ENCODE results near the gene IRAK1.

The IRAK1 gene

GRCh38 chrX:154008521-154008920 lies 11.2 kb downstream of the IRAK1 start:
- ATAC-seq: no peak
- peak; percentile 55 for TF ChIP-seq TCF4 (CRISPR knock-in tag; IDR thresholded peaks at IDR 0.05; ENCODE audit: borderline replicate concordance)
- no peak for TF ChIP-seq POU6F1 (CRISPR knock-in tag; IDR thresholded peaks at IDR 0.05; ENCODE audit: borderline replicate concordance, low read depth)

GRCh38 chrX:154006947-154007346 lies 12.8 kb downstream of the IRAK1 start:
- TF ChIP-seq SNAI2 (CRISPR knock-in tag; IDR thresholded peaks at IDR 0.05) (no peak), ISL1 (CRISPR knock-in tag; IDR thresholded peaks at IDR 0.05) (no peak), CSDC2 (CRISPR knock-in tag; IDR thresholded peaks at IDR 0.05) (no peak), ARNTL (CRISPR knock-in tag; IDR thresholded peaks at IDR 0.05; ENCODE audit: borderline replicate concordance, low read depth) (no peak), GLIS3 (CRISPR knock-in tag; IDR thresholded peaks at IDR 0.05) (no peak)
- ATAC-seq: peak; percentile 5; the same call in 1 of the 3 replicates

- no peak for ATAC-seq
- TF ChIP-seq POU6F1 (CRISPR knock-in tag; IDR thresholded peaks at IDR 0.05; ENCODE audit: borderline replicate concordance, low read depth) (no peak), SNAI2 (CRISPR knock-in tag; IDR thresholded peaks at IDR 0.05) (no peak), ZNF565 (CRISPR knock-in tag; conservative IDR thresholded peaks at IDR 0.05; ENCODE audit: low read depth) (no peak), ZNF70 (CRISPR knock-in tag; IDR thresholded peaks at IDR 0.05) (no peak), RARB (CRISPR knock-in tag; IDR thresholded peaks at IDR 0.05) (no peak), TSHZ2 (CRISPR knock-in tag; IDR thresholded peaks at IDR 0.05) (no peak), OSR1 (CRISPR knock-in tag; IDR thresholded peaks at IDR 0.05) (no peak), PPARA (CRISPR knock-in tag; IDR thresholded peaks at IDR 0.05; ENCODE audit: borderline replicate concordance) (no peak), ZC3H10 (CRISPR knock-in tag; IDR thresholded peaks at IDR 0.05) (no peak), GLIS3 (CRISPR knock-in tag; IDR thresholded peaks at IDR 0.05) (no peak), TCF4 (CRISPR knock-in tag; IDR thresholded peaks at IDR 0.05; ENCODE audit: borderline replicate concordance) (no peak), PATZ1 (CRISPR knock-in tag; IDR thresholded peaks at IDR 0.05; ENCODE audit: borderline replicate concordance) (no peak), TOX (CRISPR knock-in tag; IDR thresholded peaks at IDR 0.05; ENCODE audit: borderline replicate concordance) (no peak), ARNTL (CRISPR knock-in tag; IDR thresholded peaks at IDR 0.05; ENCODE audit: borderline replicate concordance, low read depth) (no peak), ESRRG (CRISPR knock-in tag; IDR thresholded peaks at IDR 0.05) (no peak), CSDC2 (CRISPR knock-in tag; IDR thresholded peaks at IDR 0.05) (no peak), ISL1 (CRISPR knock-in tag; IDR thresholded peaks at IDR 0.05) (no peak), ZFP30 (CRISPR knock-in tag; IDR thresholded peaks at IDR 0.05) (no peak), ZNF8 (CRISPR knock-in tag; IDR thresholded peaks at IDR 0.05) (no peak)
Measured at GRCh38 chrX:154004315-154004714, 15.4 kb downstream of the IRAK1 start.

GRCh38 chrX:154002215-154002719 lies 17.4 kb downstream of the IRAK1 start:
- ATAC-seq: peak; percentile 77
- TF ChIP-seq SNAI2 (CRISPR knock-in tag; IDR thresholded peaks at IDR 0.05) (0 out of 2 replicates have a peak, but pooled peaks have one; percentile 52), PPARA (CRISPR knock-in tag; IDR thresholded peaks at IDR 0.05; ENCODE audit: borderline replicate concordance) (no peak), RARB (CRISPR knock-in tag; IDR thresholded peaks at IDR 0.05) (no peak), CSDC2 (CRISPR knock-in tag; IDR thresholded peaks at IDR 0.05) (0 out of 2 replicates have a peak, but pooled peaks have one; percentile 61)

Measured in SK-N-SH treated with all-trans-retinoic acid at 6 μM for 48 hours (cell line).